Measurements from ENCODE around the gene EYA2.

DNA sequence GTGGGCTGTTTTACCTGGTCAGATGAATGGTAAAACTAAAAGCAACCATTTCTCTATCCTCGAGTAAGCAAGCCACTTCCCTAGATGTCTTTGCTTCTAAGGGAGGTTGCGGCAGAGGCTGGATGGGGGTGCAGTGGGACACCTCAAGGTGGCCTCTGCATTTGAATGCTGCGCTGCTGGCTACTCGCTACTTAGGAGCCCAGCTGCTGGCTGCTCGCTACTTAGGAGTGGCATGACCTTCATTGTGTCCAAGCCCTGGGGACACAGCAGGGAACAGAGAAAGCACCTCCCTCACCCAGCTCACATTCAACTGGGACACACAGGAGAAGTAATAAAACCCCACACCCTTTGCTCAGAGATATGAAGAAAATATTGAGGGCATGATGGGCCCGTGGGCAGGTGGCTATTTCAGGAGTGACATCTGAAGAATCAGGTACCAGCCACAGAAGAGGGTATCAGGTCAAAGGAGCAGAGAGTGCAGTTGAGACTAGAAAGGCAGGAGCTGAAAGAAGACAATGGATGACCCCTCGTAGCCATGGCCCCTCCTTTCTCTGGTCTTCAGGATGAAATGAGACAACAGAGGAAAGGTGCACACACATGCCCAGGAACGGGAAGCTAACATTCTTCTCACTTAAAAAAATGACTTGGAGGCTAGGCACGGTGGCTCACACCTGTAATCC is 312.5 kb downstream of the EYA2 start:
- TF ChIP-seq, protein P1, sequence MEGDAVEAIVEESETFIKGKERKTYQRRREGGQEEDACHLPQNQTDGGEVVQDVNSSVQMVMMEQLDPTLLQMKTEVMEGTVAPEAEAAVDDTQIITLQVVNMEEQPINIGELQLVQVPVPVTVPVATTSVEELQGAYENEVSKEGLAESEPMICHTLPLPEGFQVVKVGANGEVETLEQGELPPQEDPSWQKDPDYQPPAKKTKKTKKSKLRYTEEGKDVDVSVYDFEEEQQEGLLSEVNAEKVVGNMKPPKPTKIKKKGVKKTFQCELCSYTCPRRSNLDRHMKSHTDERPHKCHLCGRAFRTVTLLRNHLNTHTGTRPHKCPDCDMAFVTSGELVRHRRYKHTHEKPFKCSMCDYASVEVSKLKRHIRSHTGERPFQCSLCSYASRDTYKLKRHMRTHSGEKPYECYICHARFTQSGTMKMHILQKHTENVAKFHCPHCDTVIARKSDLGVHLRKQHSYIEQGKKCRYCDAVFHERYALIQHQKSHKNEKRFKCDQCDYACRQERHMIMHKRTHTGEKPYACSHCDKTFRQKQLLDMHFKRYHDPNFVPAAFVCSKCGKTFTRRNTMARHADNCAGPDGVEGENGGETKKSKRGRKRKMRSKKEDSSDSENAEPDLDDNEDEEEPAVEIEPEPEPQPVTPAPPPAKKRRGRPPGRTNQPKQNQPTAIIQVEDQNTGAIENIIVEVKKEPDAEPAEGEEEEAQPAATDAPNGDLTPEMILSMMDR (conservative IDR thresholded peaks at IDR 0.05; ENCODE audit: low read depth, low read length): no peak
- no peak for TF ChIP-seq EZH2 (IDR thresholded peaks at IDR 0.05; ENCODE audit: borderline replicate concordance, low read depth, low read length, poor library complexity, severe bottlenecking)

All from A673 (cell line).